ENCODE data around the gene PLEKHH1. TPM values are rescaled to one million over a fixed set of nuclear protein-coding genes. Genes with fewer than 3 reads are reported as not detected.

PLEKHH1 gene
- total and polyA plus RNA-seq, 9 of the 15 experiments (the other 6 are each of a cell fraction or from before 2014, with no cell fraction given) = 0.76 to 5.9 (median 2.9) TPM

DNA sequence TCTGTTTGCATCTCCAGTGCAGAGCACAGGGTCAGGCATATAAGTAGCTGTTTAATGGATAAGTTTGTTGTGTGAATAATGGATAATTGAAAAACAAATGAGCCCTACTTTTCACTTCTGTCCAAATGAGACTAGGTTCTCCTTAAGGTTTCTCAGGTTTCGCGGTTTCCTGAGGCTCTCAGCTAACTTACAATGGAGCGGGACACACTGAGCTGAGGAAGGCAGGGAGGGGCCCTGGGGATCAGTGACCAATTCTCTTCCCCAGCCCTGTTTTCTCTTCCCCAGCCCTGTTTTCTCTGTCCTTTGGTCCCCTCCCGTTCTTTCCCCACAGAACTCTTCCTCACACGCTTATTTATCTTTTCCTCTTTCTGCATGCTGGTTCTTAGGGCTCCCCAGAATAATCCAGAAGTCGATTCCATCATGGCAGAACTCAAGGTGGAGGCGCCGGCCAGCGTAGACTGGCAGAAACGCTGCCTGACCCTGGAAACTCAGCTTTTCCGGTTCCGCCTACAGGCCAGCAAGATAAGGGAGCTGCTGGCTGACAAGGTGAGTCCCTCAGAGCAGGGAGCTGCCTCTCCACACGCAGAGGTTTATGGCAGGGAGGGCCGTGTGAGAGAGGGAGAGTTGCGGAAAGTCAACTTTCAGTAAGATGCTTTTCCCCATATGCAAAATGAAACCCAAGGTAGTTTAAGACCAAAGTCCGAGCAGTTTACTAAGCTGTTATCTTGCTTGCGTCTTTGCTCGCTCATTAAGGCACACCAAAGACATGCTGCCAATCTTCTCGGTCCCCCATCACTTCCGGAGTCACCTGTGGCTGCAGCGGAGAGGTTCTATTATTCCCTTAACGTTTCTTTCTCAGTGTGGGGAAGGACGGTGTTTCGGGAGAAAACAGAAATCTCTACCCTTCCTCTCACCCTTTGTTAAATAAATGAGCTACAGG is 8.6 kb downstream of the PLEKHH1 start (continued):
- TF ChIP-seq ZNF212 (CRISPR knock-in tag; IDR thresholded peaks at IDR 0.05) (no peak), NCOA1 (IDR thresholded peaks at IDR 0.05; ENCODE audit: low read depth) (no peak), MCM7 (IDR thresholded peaks at IDR 0.05) (no peak), PTTG1 (tag; IDR thresholded peaks at IDR 0.05; ENCODE audit: low read depth) (no peak), POLR3A (IDR thresholded peaks at IDR 0.05; ENCODE audit: borderline replicate concordance, extremely low read depth, insufficient read depth, insufficient read length) (no peak), POLR2AphosphoS5 (IDR thresholded peaks at IDR 0.05; ENCODE audit: control insufficient read depth, insufficient read depth, low read depth, low read length) (peak; percentile 42; the same call in 1 of the 2 replicates), MEIS2 (IDR thresholded peaks at IDR 0.05; ENCODE audit: partially characterized antibody) (peak; percentile 29), MEF2A (IDR thresholded peaks at IDR 0.05; ENCODE audit: control insufficient read depth, low read depth, low read length) (no peak), CHD4 (IDR thresholded peaks at IDR 0.05; ENCODE audit: insufficient read depth, insufficient replicate concordance, low read depth, low read length, poor library complexity, severe bottlenecking) (no peak), MAFK (IDR thresholded peaks at IDR 0.05; ENCODE audit: low read length) (no peak)
- TF ChIP-seq, protein P1, sequence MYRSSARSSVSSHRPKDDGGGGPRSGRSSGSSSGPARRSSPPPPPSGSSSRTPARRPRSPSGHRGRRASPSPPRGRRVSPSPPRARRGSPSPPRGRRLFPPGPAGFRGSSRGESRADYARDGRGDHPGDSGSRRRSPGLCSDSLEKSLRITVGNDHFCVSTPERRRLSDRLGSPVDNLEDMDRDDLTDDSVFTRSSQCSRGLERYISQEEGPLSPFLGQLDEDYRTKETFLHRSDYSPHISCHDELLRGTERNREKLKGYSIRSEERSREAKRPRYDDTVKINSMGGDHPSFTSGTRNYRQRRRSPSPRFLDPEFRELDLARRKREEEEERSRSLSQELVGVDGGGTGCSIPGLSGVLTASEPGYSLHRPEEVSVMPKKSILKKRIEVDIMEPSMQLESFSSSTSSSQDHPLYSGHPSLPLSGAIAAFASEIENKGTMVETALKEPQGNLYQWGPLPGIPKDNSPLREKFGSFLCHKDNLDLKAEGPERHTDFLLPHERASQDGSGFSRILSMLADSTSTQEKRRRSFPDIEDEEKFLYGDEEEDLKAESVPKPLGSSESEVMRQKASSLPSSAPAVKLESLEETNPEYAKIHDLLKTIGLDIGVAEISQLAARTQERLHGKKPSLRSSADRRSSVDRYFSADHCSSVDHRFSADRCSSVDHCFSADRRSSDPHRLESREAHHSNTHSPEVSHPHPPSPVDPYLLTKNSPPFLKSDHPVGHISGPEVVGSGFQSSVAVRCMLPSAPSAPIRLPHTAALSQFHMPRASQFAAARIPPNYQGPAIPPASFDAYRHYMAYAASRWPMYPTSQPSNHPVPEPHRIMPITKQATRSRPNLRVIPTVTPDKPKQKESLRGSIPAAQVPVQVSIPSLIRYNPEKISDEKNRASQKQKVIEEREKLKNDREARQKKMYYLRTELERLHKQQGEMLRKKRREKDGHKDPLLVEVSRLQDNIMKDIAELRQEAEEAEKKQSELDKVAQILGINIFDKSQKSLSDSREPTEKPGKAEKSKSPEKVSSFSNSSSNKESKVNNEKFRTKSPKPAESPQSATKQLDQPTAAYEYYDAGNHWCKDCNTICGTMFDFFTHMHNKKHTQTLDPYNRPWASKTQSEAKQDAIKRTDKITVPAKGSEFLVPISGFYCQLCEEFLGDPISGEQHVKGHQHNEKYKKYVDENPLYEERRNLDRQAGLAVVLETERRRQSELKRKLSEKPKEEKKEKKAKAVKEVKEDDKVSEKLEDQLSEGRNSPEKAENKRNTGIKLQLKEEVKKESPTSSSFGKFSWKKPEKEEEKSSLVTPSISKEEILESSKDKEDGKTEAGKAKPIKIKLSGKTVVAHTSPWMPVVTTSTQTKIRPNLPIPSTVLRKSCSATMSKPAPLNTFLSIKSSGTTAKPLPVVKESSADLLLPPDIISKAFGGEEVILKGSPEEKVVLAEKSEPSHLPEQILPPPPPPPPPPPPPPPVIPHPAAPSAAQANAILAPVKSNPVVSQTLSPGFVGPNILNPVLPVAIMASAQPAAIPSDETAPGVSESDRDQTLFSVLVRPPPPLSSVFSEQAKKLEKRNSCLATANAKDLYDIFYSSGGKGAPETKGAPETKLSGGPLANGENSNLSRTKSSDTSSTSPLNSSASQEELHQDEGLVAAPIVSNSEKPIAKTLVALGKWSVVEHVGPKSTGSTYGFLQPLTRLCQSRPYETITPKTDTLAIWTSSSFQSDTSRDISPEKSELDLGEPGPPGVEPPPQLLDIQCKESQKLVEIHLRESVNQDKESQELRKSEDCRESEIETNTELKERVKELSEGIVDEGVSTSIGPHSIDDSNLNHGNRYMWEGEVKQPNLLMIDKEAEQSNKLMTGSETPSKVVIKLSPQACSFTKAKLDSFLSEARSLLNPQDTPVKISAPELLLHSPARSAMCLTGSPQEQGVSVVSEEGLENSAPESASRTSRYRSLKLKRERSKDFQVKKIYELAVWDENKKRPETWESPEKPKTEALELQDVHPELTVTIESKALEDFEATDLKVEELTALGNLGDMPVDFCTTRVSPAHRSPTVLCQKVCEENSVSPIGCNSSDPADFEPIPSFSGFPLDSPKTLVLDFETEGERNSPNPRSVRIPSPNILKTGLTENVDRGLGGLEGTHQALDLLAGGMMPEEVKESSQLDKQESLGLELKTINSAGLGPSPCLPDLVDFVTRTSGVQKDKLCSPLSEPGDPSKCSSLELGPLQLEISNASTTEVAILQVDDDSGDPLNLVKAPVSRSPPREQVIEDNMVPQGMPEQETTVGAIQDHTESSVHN (IDR thresholded peaks at IDR 0.05; ENCODE audit: borderline replicate concordance in 1 of 2, low read depth in 1 of 2) = no peak
- TF ChIP-seq, protein P2, sequence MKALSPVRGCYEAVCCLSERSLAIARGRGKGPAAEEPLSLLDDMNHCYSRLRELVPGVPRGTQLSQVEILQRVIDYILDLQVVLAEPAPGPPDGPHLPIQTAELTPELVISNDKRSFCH (CRISPR knock-in tag; IDR thresholded peaks at IDR 0.05) = no peak
- TF ChIP-seq, protein P2 (tag; IDR thresholded peaks at IDR 0.05) = no peak
- TF ChIP-seq, protein P3, sequence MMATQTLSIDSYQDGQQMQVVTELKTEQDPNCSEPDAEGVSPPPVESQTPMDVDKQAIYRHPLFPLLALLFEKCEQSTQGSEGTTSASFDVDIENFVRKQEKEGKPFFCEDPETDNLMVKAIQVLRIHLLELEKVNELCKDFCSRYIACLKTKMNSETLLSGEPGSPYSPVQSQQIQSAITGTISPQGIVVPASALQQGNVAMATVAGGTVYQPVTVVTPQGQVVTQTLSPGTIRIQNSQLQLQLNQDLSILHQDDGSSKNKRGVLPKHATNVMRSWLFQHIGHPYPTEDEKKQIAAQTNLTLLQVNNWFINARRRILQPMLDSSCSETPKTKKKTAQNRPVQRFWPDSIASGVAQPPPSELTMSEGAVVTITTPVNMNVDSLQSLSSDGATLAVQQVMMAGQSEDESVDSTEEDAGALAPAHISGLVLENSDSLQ (IDR thresholded peaks at IDR 0.05) = peak; percentile 52
- TF ChIP-seq, protein P4, sequence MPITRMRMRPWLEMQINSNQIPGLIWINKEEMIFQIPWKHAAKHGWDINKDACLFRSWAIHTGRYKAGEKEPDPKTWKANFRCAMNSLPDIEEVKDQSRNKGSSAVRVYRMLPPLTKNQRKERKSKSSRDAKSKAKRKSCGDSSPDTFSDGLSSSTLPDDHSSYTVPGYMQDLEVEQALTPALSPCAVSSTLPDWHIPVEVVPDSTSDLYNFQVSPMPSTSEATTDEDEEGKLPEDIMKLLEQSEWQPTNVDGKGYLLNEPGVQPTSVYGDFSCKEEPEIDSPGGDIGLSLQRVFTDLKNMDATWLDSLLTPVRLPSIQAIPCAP (CRISPR knock-in tag; IDR thresholded peaks at IDR 0.05; ENCODE audit: borderline replicate concordance) = no peak

Data from K562 (cell line).